ENCODE measurements around the gene BMPER.

BMPER gene

DNA sequence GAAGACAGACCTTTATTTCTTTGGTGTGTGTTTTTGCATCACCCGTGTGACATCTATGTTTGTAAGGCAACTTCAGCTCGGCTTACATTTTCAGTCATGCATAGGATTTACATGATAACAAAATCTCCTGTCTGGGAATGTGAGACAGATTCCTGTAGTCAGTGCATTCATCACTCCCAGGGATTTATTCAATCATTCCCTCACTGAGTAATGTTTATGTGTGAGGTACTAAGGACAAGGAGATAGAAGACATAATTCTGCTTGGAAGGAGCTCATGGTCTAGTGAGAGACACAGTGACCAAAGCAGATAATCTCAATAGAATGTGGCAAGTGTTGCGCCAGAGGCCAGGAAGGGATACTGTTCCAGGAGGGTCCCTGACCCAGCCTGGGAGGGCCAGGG is 35.2 kb upstream of the BMPER start:
- Histone ChIP-seq H3K4me3 (ENCODE audit: low read depth, low read length) (no peak overlapping the region), H3K9me3 (ENCODE audit: severe bottlenecking) (no peaks in the 10 kb centered on the region), H3K36me3 (no peaks in the 10 kb centered on the region), H3K27me3 (ENCODE audit: insufficient read depth, low read depth, severe bottlenecking) (no peaks in the 10 kb centered on the region), H3K27ac (no peak overlapping the region)
- no peak for DNase-seq
- TF ChIP-seq, protein P1, sequence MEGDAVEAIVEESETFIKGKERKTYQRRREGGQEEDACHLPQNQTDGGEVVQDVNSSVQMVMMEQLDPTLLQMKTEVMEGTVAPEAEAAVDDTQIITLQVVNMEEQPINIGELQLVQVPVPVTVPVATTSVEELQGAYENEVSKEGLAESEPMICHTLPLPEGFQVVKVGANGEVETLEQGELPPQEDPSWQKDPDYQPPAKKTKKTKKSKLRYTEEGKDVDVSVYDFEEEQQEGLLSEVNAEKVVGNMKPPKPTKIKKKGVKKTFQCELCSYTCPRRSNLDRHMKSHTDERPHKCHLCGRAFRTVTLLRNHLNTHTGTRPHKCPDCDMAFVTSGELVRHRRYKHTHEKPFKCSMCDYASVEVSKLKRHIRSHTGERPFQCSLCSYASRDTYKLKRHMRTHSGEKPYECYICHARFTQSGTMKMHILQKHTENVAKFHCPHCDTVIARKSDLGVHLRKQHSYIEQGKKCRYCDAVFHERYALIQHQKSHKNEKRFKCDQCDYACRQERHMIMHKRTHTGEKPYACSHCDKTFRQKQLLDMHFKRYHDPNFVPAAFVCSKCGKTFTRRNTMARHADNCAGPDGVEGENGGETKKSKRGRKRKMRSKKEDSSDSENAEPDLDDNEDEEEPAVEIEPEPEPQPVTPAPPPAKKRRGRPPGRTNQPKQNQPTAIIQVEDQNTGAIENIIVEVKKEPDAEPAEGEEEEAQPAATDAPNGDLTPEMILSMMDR (IDR thresholded peaks at IDR 0.05; ENCODE audit: low read depth, low read length), result no peak

DNA sequence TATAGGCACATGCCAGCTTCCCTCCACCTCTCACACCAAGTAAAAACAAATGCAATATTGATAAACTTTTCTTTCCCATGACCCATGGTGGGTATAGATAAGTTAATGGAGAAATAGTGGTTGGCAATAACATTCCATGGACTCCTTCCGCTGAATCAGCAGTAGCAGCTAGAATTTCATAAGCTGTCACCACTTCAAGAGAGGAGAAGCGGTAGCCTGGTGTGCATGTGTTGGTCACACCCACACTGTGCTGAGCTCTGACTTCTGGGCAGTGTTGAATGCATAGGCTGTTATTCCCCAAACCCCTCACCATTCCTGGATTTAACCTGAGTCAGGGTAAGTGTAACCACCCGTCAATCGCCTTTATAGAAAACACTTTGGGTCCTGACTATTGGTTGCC is 32.5 kb upstream of the BMPER start:
- Histone ChIP-seq H3K27ac (no peak overlapping the region), H3K36me3 (no peaks in the 10 kb centered on the region), H3K27me3 (ENCODE audit: insufficient read depth, low read depth, severe bottlenecking) (no peaks in the 10 kb centered on the region), H3K4me3 (ENCODE audit: low read depth, low read length) (no peak overlapping the region), H3K9me3 (ENCODE audit: severe bottlenecking) (no peaks in the 10 kb centered on the region)
- TF ChIP-seq, protein P1 (IDR thresholded peaks at IDR 0.05; ENCODE audit: low read depth, low read length), result no peak
- DNase-seq, result no peak

DNA sequence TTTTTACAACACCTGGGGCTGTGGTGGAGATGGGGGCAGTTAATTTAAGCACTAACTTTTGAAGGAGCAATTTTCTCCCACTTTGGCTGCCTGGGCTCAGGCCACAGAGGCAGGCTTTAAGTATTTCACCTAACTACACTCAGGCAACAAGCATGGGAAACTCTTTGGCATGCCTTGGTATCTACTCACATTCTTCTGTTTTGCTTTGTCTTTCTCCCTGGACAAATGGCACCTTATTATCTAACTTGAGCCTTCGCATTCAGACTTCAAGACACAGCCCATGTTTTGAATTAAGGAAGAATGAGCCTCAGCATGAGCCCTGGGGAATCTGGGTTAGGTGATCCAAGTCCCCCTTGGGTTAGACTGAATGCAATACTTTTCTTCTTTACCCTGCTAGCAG is 31.8 kb upstream of the BMPER start:
- no peaks in the 10 kb centered on the region for H3K36me3 ChIP-seq
- no peak overlapping the region for H3K4me3 ChIP-seq (ENCODE audit: low read depth, low read length)
- H3K9me3 ChIP-seq (ENCODE audit: severe bottlenecking), result no peaks in the 10 kb centered on the region
- DNase-seq, result no peak
- H3K27me3 ChIP-seq (ENCODE audit: insufficient read depth, low read depth, severe bottlenecking), result no peaks in the 10 kb centered on the region
- H3K27ac ChIP-seq, result no peak overlapping the region
- TF ChIP-seq, protein P1 (IDR thresholded peaks at IDR 0.05; ENCODE audit: low read depth, low read length), result no peak

DNA sequence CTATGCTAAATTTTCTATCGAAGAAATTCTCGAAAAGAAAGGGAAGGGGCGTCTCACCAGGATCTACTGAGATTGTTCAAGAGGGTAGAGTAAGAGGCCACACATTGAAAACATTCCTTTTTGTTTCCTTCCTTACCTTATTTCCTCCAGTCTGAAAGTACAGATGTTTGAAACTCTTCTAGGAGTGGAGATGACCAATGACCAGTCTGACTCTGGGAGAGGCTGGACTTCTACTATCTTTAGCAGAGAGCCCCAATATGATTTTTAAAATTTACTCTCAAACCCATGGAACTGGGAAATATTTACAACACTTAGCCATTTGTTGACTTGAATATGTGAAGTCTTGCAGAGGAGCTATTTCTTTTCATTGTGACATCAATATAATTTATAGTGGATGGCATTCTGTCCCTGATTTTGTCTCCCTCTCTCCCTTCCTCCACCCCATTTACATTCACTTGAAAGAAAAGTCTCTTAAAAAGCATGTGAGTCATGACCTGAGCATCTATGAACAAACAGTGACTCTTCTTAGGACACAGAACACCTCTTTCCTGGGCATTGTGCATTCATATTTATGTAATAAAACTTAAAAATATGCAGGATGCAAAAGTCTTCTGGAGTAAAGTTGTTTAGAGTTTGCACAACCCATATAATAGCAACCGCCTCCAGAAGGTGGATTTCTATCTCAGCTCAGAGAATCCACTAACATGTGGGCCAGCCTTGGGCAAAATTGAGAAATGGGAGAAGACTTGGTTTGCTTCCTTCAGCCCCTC is 31.2 kb upstream of the BMPER start:
- DNase-seq, result no peak
- H3K9me3 ChIP-seq (ENCODE audit: severe bottlenecking), result no peaks in the 10 kb centered on the region
- H3K36me3 ChIP-seq, result no peaks in the 10 kb centered on the region
- no peaks in the 10 kb centered on the region for H3K27me3 ChIP-seq (ENCODE audit: insufficient read depth, low read depth, severe bottlenecking)
- H3K27ac ChIP-seq, result no peak overlapping the region
- TF ChIP-seq, protein P1 (IDR thresholded peaks at IDR 0.05; ENCODE audit: low read depth, low read length), result no peak
- H3K4me3 ChIP-seq (ENCODE audit: low read depth, low read length), result no peak overlapping the region

DNA sequence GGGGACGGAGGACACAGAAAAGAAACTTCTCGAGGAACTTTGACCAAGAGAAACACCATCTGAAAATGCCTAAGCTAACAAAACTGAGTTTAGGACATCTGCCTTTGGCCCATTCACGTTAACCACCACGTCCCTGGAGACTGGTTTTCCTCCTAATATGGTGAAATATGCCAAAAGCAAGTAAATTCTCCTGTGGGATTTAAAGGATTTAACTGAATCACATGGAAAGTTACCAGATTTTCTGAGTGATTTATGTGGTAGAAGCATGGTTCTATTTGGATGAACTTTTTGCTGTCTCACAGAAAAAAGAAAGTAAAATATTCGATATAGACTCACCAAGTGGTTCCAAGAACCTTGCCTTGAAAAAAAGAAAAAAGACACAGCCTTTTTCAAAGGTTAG is 30.4 kb upstream of the BMPER start:
- Histone ChIP-seq H3K4me3 (ENCODE audit: low read depth, low read length) (no peak overlapping the region), H3K27me3 (ENCODE audit: insufficient read depth, low read depth, severe bottlenecking) (no peaks in the 10 kb centered on the region), H3K27ac (no peak overlapping the region), H3K36me3 (no peaks in the 10 kb centered on the region), H3K9me3 (ENCODE audit: severe bottlenecking) (no peaks in the 10 kb centered on the region)
- TF ChIP-seq, protein P1 (IDR thresholded peaks at IDR 0.05; ENCODE audit: low read depth, low read length), result no peak
- DNase-seq, result no peak
